Common myeloid progenitor, CD34-positive (primary cell): ENCODE results near the gene TERF2IP.

Experiments
- CTCF ChIA-PET: fragments of 350-600 bp; sonication (Branson Sonifier 250); formaldehyde crosslinking; loops from one replicate; lab custom pipeline; 2021; ENCODE audit warnings: antibody characterized with exemption; lab: Charles Lee
- POLR2A ChIA-PET: fragments of 350-600 bp; sonication (Branson Sonifier 250); formaldehyde crosslinking; loops from one replicate; lab custom pipeline; 2021; ENCODE audit warnings: antibody characterized with exemption; lab: Charles Lee
- DNase-seq, 3 donors: peaks; one replicate each; pipeline versions ENCODE4 v3.0.0 to v3.0.0-alpha.2; 2013
- H3K27ac ChIP-seq, 2 experiments: 1 replicate in 1 of 2; 2 replicates in 1 of 2; pipeline ENCODE4 v1.7.0; 2013; ENCODE audit warnings: inconsistent platforms in 2 of 2, low read length in 2 of 2, mild to moderate bottlenecking in 2 of 2, low read depth in 1 of 2, moderate library complexity in 1 of 2; ENCODE audit not compliant: severe bottlenecking in 2 of 2, insufficient read depth in 1 of 2, poor library complexity in 1 of 2
- H3K27me3 ChIP-seq, 5 experiments: replicated peaks in 2 of 5; 1 replicate in 3 of 5; 2 replicates in 2 of 5; pipeline versions ENCODE4 v1.6.1 to v1.7.0; 2013; ENCODE audit warnings: low read length in 4 of 5, mild to moderate bottlenecking in 2 of 5, moderate library complexity in 2 of 5, inconsistent platforms in 1 of 5; ENCODE audit not compliant: insufficient read depth in 5 of 5, control insufficient read depth in 4 of 5
- H3K36me3 ChIP-seq, 4 experiments: 1 replicate in 2 of 4; 2 replicates in 2 of 4; pipeline versions ENCODE4 v1.6.1 to v1.7.0; 2013; ENCODE audit warnings: low read length in 3 of 4, control low read depth in 1 of 4, mild to moderate bottlenecking in 1 of 4; ENCODE audit not compliant: control insufficient read depth in 4 of 4, insufficient read depth in 4 of 4
- H3K4me1 ChIP-seq, 4 experiments: 1 replicate in 3 of 4; 2 replicates in 1 of 4; pipeline versions ENCODE4 v1.6.1 to v1.7.1; 2013; ENCODE audit warnings: low read length in 3 of 4, mild to moderate bottlenecking in 3 of 4, control low read depth in 1 of 4, inconsistent platforms in 1 of 4, moderate library complexity in 1 of 4; ENCODE audit not compliant: control insufficient read depth in 4 of 4, insufficient read depth in 4 of 4; ENCODE audit errors: control extremely low read depth in 1 of 4
- H3K4me3 ChIP-seq, 7 experiments: 1 replicate in 4 of 7; 2 replicates in 3 of 7; pipeline versions ENCODE4 v1.5.1 to v1.7.0; 2013; ENCODE audit warnings: mild to moderate bottlenecking in 7 of 7, low read length in 6 of 7, moderate library complexity in 6 of 7, inconsistent platforms in 2 of 7, low read depth in 2 of 7, control low read depth in 1 of 7; ENCODE audit not compliant: insufficient read depth in 4 of 7, control insufficient read depth in 1 of 7; ENCODE audit errors: extremely low read depth in 1 of 7
- H3K9me3 ChIP-seq, 5 experiments: 1 replicate in 4 of 5; 2 replicates in 1 of 5; pipeline versions ENCODE4 v1.6.1 to v1.7.1; 2013; ENCODE audit warnings: low read length in 4 of 5, mild to moderate bottlenecking in 2 of 5, inconsistent platforms in 1 of 5, low read depth in 1 of 5, moderate library complexity in 1 of 5; ENCODE audit not compliant: control insufficient read depth in 4 of 5, insufficient read depth in 2 of 5; ENCODE audit errors: control extremely low read depth in 1 of 5
- WGBS: methylation state at CpG from one replicate; pipeline ENCODE4 v1.1.5; 2013; ENCODE audit not compliant: insufficient coverage; 5-methylcytosine and 5-hydroxymethylcytosine counted together

Gene TERF2IP

DNA sequence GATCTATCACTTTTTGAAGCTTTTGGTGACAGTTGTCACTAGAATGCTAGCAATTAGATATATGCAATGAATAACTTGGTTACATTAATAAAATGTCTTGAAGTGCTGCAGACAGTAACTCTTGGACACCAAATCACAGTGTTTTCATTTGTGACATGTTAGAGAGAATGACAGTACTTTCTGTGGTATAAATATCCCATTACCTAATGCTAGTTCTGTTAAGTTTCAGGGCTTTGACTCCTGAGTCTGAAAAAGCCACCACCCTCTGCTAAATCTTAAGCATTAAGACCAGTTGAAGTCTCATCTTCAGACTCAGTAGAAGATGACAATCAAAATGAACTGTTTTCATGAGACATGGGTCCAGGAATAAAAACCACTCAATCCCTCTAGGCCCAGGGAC is 39.8 kb downstream of the TERF2IP start:
- CTCF ChIA-PET = no interaction called here
- no peak overlapping the region for H3K4me3 ChIP-seq
- DNase-seq = no peak
- H3K9me3 ChIP-seq = peaks cover 0 to 4% (median 0%) of the 10 kb centered on the region in 5 experiments
- no peaks in the 10 kb centered on the region for H3K36me3 ChIP-seq
- no peaks in the 10 kb centered on the region for H3K27me3 ChIP-seq
- H3K4me1 ChIP-seq = no peaks in the 10 kb centered on the region
- no peak overlapping the region for H3K27ac ChIP-seq
- POLR2A ChIA-PET = no interaction called here

DNA sequence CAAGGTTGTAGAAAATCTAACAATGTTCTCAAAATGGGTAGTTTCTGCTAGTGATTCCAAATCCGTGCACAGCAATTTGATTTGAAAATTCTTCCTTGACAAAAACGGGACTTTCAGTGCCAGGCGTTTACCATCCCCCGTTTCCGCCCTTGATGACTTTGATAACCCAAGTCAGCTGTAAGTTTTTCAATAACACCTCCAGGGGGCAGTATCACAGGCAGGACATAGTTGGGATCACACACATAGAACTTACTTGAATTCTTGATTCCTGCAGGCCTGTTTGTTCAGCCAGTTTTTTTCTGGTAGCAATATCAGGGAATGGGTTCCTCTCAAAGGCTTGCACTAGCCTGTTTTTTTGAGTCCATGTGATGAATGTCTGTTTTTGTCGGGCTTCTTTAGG is 48.1 kb downstream of the TERF2IP start:
- CTCF ChIA-PET = interaction anchor here (0.7 kb wide), 1 partner anchor 11 kb away, joined by 3 read pairs; no protein-coding TSS in a partner anchor
- no peaks in the 10 kb centered on the region for H3K36me3 ChIP-seq
- no peaks in the 10 kb centered on the region for H3K27me3 ChIP-seq
- no peaks in the 10 kb centered on the region for H3K4me1 ChIP-seq
- WGBS = 98% methylated on average over 5 of the region's 6 CpGs
- H3K27ac ChIP-seq = no peak overlapping the region
- POLR2A ChIA-PET = no interaction called here
- H3K9me3 ChIP-seq = no peaks in the 10 kb centered on the region
- no peak overlapping the region for H3K4me3 ChIP-seq
- DNase-seq = no peak

DNA sequence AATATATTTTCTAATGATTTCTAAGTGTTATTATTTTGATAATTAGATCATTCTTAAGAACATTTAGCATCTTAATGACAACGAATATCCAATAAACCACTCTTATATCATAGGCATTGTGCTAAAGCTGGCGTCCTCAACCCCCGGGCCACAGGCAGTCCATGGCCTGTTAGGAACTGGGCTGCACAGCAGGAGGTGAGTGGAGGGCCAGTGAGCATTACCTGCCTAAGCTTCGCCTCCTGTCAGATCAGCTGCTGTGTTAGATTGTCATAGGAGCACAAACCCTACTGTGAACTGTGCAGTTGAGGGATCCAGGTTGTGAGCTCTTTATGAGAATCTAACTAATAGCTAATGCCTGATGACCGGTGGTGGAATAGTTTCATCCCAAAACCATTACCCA is 50.0 kb downstream of the TERF2IP start:
- CTCF ChIA-PET = no interaction called here
- H3K27ac ChIP-seq = no peak overlapping the region
- DNase-seq = no peak
- H3K4me3 ChIP-seq = no peak overlapping the region
- POLR2A ChIA-PET = no interaction called here
- H3K9me3 ChIP-seq = no peaks in the 10 kb centered on the region
- no peaks in the 10 kb centered on the region for H3K27me3 ChIP-seq
- WGBS = 96% methylated on average over 3 of the region's 5 CpGs
- no peaks in the 10 kb centered on the region for H3K4me1 ChIP-seq
- no peaks in the 10 kb centered on the region for H3K36me3 ChIP-seq

GRCh38 chr16:75701361-75701760 is 53.8 kb downstream of the TERF2IP start, which contains the start of gene DUXB:
TSS of gene DUXB (minus strand) at chr16:75701461. CDS start at chr16:75701418, 43 bp downstream.
- Histone ChIP-seq H3K4me3 (no peak within 1 kb of the TSS), H3K27me3 (no peaks in the 10 kb centered on the region), H3K4me1 (no peaks in the 10 kb centered on the region), H3K27ac (no peak within 1 kb of the TSS), H3K9me3 (no peaks in the 10 kb centered on the region), H3K36me3 (no peaks in the 10 kb centered on the region)
- DNase-seq = no peak
- WGBS = 80% methylated on average over 1 of the region's 5 CpGs
- ChIA-PET CTCF (no interaction called here), POLR2A (interaction anchor here (0.6 kb wide), 1 partner anchor 117 kb away, joined by 4 read pairs; no protein-coding TSS in a partner anchor)

DNA sequence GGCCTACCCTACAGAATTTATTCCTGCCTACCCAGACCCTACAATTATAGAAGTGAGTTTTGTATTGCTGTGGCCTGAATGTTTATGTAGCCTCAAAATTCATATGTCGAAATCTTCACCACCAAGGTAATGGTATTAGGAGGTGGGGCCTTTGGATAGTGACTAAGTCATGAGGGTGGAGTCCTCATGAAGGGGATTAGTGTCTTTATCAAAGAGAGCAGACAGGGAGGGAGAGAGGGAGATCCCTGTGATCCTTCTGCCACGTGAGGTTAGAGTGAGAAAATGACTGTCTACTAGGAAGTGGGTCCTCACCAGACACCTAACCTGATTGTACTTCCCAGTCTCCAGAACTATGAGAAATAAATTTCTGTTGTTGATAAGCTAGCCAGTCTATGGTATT is 54.7 kb downstream of the TERF2IP start:
- Histone ChIP-seq H3K27me3 (no peaks in the 10 kb centered on the region), H3K27ac (no peak overlapping the region), H3K4me3 (no peak overlapping the region), H3K9me3 (no peaks in the 10 kb centered on the region), H3K36me3 (no peaks in the 10 kb centered on the region), H3K4me1 (no peaks in the 10 kb centered on the region)
- no peak for DNase-seq
- ChIA-PET CTCF (no interaction called here), POLR2A (no interaction called here)
- WGBS = 100% methylated on average over 2 of the region's 2 CpGs

DNA sequence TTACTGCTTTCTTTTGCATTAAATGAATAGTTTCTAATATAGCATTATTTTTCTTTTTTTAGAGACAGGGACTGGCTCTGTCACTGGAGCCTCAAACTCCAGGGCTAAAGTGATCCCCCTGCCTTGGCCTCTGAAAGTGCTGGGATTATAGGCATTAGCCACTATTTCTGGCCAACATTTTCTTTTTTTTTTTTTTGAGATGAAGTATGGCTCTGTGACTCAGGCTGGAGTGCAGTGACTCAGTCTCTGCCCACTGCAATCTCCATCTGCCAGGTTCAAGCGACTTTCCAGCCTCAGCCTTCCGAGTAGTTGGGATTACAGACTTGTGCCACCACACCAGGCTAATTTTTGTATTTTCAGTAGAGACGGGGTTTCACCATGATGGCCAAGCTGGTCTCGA is 55.7 kb downstream of the TERF2IP start:
- Histone ChIP-seq H3K9me3 (no peaks in the 10 kb centered on the region), H3K36me3 (no peaks in the 10 kb centered on the region), H3K27ac (no peak overlapping the region), H3K27me3 (no peaks in the 10 kb centered on the region), H3K4me1 (no peaks in the 10 kb centered on the region), H3K4me3 (no peak overlapping the region)
- POLR2A ChIA-PET = no interaction called here
- DNase-seq = no peak
- CTCF ChIA-PET = no interaction called here
- WGBS = 98% methylated on average over 4 of the region's 4 CpGs
